Measurements from ENCODE around the gene RASA3. TPM values are rescaled to one million over a fixed set of nuclear protein-coding genes. Genes with fewer than 3 reads are reported as not detected.

The RASA3 gene
- total RNA-seq, 1 donor from 2014 or later: 17.3 TPM

GRCh38 chr13:113939129-113939943 is 193.1 kb downstream of the RASA3 start:
- TF ChIP-seq CTCF (IDR thresholded peaks at IDR 0.05): no peak
- H3K27ac ChIP-seq: no peak overlapping the region
- no peak for DNase-seq
- no peaks in the 10 kb centered on the region for H3K36me3 ChIP-seq
- ATAC-seq: no peak
- intact Hi-C loops (cut with DNase I): no loop called here
- H3K4me1 ChIP-seq: no peaks in the 10 kb centered on the region
- no peaks in the 10 kb centered on the region for H3K9me3 ChIP-seq
- H3K4me3 ChIP-seq: no peak overlapping the region
- H3K27me3 ChIP-seq: peaks cover 8% of the 10 kb centered on the region

GRCh38 chr13:113938716-113939115 is 193.7 kb downstream of the RASA3 start:
- DNase-seq (no peak), ATAC-seq (no peak)
- H3K9me3 ChIP-seq: no peaks in the 10 kb centered on the region
- H3K4me1 ChIP-seq: no peaks in the 10 kb centered on the region
- H3K27me3 ChIP-seq: peaks cover 8% of the 10 kb centered on the region
- TF ChIP-seq CTCF (IDR thresholded peaks at IDR 0.05): no peak
- H3K27ac ChIP-seq: no peak overlapping the region
- H3K36me3 ChIP-seq: no peaks in the 10 kb centered on the region
- intact Hi-C loops (cut with DNase I): no loop called here
- H3K4me3 ChIP-seq: no peak overlapping the region

GRCh38 chr13:113938246-113938645 is 194.2 kb downstream of the RASA3 start:
- Histone ChIP-seq H3K4me3 (no peak overlapping the region), H3K4me1 (no peaks in the 10 kb centered on the region), H3K27me3 (peaks cover 8% of the 10 kb centered on the region), H3K36me3 (no peaks in the 10 kb centered on the region), H3K9me3 (no peaks in the 10 kb centered on the region), H3K27ac (no peak overlapping the region)
- intact Hi-C loops (cut with DNase I): no loop called here
- no peak for DNase-seq
- no peak for TF ChIP-seq CTCF (IDR thresholded peaks at IDR 0.05)
- ATAC-seq: no peak

- ATAC-seq (no peak), DNase-seq (no peak)
- Histone ChIP-seq H3K4me3 (no peak overlapping the region), H3K4me1 (no peaks in the 10 kb centered on the region), H3K27me3 (peaks cover 8% of the 10 kb centered on the region), H3K27ac (no peak overlapping the region), H3K36me3 (no peaks in the 10 kb centered on the region), H3K9me3 (no peaks in the 10 kb centered on the region)
- intact Hi-C loops (cut with DNase I): no loop called here
- TF ChIP-seq CTCF (IDR thresholded peaks at IDR 0.05): no peak
Measured at GRCh38 chr13:113937527-113938180, 194.8 kb downstream of the RASA3 start.

DNA sequence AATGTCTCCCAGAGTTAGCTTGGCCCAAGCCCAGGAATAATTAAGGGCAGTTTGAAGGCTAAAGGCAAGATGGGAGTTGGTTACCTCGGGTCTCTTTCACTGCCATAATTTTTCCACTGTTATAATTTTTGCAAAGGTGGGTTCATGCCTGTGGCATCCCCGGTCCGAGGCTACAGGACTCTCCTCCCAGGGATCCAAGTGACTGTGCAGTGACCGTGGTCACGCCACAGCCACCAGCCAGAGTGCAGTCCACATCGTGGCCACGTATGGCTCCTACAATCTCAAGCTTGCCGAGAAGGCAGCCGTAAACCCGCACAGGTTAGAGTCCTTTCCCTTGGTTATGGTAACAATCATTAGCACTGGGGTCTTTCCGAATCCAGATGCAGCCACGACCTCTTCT is 195.3 kb downstream of the RASA3 start:
- intact Hi-C loops (cut with DNase I): no loop called here
- no peak for ATAC-seq
- no peaks in the 10 kb centered on the region for H3K9me3 ChIP-seq

More for the DNA sequence above, 195.3 kb downstream of the RASA3 start:
- no peak overlapping the region for H3K4me3 ChIP-seq
- no peaks in the 10 kb centered on the region for H3K4me1 ChIP-seq
- no peak for TF ChIP-seq CTCF (IDR thresholded peaks at IDR 0.05)
- H3K36me3 ChIP-seq: no peaks in the 10 kb centered on the region
- DNase-seq: peak; percentile 29
- H3K27me3 ChIP-seq: peaks cover 8% of the 10 kb centered on the region
- H3K27ac ChIP-seq: no peak overlapping the region

All from upper lobe of right lung (tissue), 1 donor.